CD4-positive, alpha-beta memory T cell (primary cell): ENCODE measurements around the gene KCNAB2. TPM values are rescaled to one million over a fixed set of nuclear protein-coding genes. Genes with fewer than 3 reads are reported as not detected.

Source experiments
- CTCF ChIA-PET: fragments of 350-600 bp; sonication (Branson Sonifier 250); formaldehyde crosslinking; loops from one replicate; lab custom pipeline; 2021; ENCODE audit warnings: inconsistent platforms; ENCODE audit not compliant: partially characterized antibody; lab: Charles Lee
- POLR2A ChIA-PET: fragments of 350-600 bp; sonication (Branson Sonifier 250); formaldehyde crosslinking; loops from one replicate; lab custom pipeline; 2021; ENCODE audit not compliant: partially characterized antibody; lab: Charles Lee
- DNase-seq, 5 donors: peaks; one replicate each; pipeline versions ENCODE4 v3.0.0 to v3.0.0-alpha.2; 2020 to 2022; ENCODE audit warnings: mixed read lengths in 1 of 5
- H3K27ac ChIP-seq: one replicate; pipeline ENCODE4 v1.7.0; 2013; ENCODE audit warnings: low read depth, low read length
- H3K27me3 ChIP-seq: 2 replicates; pipeline ENCODE4 v1.7.0; 2013; ENCODE audit warnings: mild to moderate bottlenecking, low read length, moderate library complexity; ENCODE audit not compliant: insufficient read depth
- H3K36me3 ChIP-seq: 2 replicates; pipeline ENCODE4 v1.7.0; 2013; ENCODE audit warnings: mild to moderate bottlenecking, low read length, moderate library complexity; ENCODE audit not compliant: insufficient read depth
- H3K4me1 ChIP-seq: 2 replicates; pipeline ENCODE4 v1.7.0; 2013; ENCODE audit warnings: mild to moderate bottlenecking, low read length, moderate library complexity; ENCODE audit not compliant: insufficient read depth
- H3K4me3 ChIP-seq, 2 donors: one replicate each; pipeline ENCODE4 v1.7.0; 2013; ENCODE audit warnings: low read length in 2 of 2, mild to moderate bottlenecking in 1 of 2
- H3K9me3 ChIP-seq, 2 donors: one replicate each; pipeline ENCODE4 v1.7.0; 2013; ENCODE audit warnings: low read length in 2 of 2, control low read depth in 1 of 2; ENCODE audit not compliant: control insufficient read depth in 1 of 2
- H3K27ac Mint-ChIP-seq, 7 donors: one replicate each; pipeline ENCODE4 v1.8.0; 2020 to 2021; ENCODE audit warnings: mixed read lengths in 7 of 7, mild to moderate bottlenecking in 6 of 7, inconsistent platforms in 3 of 7, moderate library complexity in 3 of 7
- H3K27me3 Mint-ChIP-seq, 2 donors: one replicate each; pipeline ENCODE4 v1.8.0; 2020 to 2021; ENCODE audit warnings: mixed read lengths in 2 of 2
- H3K36me3 Mint-ChIP-seq, 2 donors: one replicate each; pipeline ENCODE4 v1.8.0; 2020 to 2021; ENCODE audit warnings: mixed read lengths in 2 of 2, inconsistent platforms in 1 of 2, mild to moderate bottlenecking in 1 of 2
- H3K4me1 Mint-ChIP-seq, 4 donors: one replicate each; pipeline ENCODE4 v1.8.0; 2020 to 2021; ENCODE audit warnings: mixed read lengths in 4 of 4, mild to moderate bottlenecking in 1 of 4
- H3K4me3 Mint-ChIP-seq, 8 donors: one replicate each; pipeline ENCODE4 v1.8.0; 2020 to 2021; ENCODE audit warnings: mixed read lengths in 8 of 8, mild to moderate bottlenecking in 7 of 8, moderate library complexity in 6 of 8, inconsistent platforms in 3 of 8
- H3K9me3 Mint-ChIP-seq, 8 donors: one replicate each; pipeline ENCODE4 v1.8.0; 2020 to 2021; ENCODE audit warnings: mixed read lengths in 8 of 8, mild to moderate bottlenecking in 5 of 8, inconsistent platforms in 3 of 8, moderate library complexity in 1 of 8
- intact Hi-C: fragments of 100-400 bp; cut with micrococcal nuclease; formaldehyde crosslinking; loops from one replicate; pipeline ENCODE4 v1.15.1; 2023
- polyA plus RNA-seq, 2 donors: library from polyadenylated mRNA; unstranded; fragments of 300-500 nt; fragmentation: Illumina TruSeq; gene quantifications; one replicate each; pipeline ENCODE4 v1.2.3, GENCODE V29; 2021
- total RNA-seq, 2 experiments: library from RNA; stranded (reverse); gene quantifications; one replicate each; pipeline ENCODE4 v1.2.3, GENCODE V29; 2021

The KCNAB2 gene
- total and polyA plus RNA-seq, 4 experiments from 2014 or later = 20.9 to 197 (median 121) TPM

- CTCF ChIA-PET = interaction anchor here (0.6 kb wide), 1 partner anchor 42 kb away, joined by 3 read pairs; no protein-coding TSS in a partner anchor
- no peak for DNase-seq
- Mint-ChIP-seq H3K27me3 (no peaks in the 10 kb centered on the region), H3K9me3 (no peaks in the 10 kb centered on the region), H3K4me1 (peaks cover 1 to 13% (median 4%) of the 10 kb centered on the region in 4 donors), H3K36me3 (peaks cover 0 to 13% of the 10 kb centered on the region in 2 donors), H3K27ac (peak overlapping the region in 2 of 7 donors; percentile 13 to 61), H3K4me3 (no peak overlapping the region)
- POLR2A ChIA-PET = interaction anchor here (1.4 kb wide), 1 partner anchor 13 kb away, joined by 3 read pairs; no protein-coding TSS in a partner anchor
- Histone ChIP-seq H3K4me1 (peaks cover 12% of the 10 kb centered on the region), H3K27me3 (no peaks in the 10 kb centered on the region), H3K27ac (no peak overlapping the region), H3K36me3 (no peaks in the 10 kb centered on the region), H3K4me3 (no peak overlapping the region), H3K9me3 (no peaks in the 10 kb centered on the region)
- intact Hi-C loops = no loop called here
These were observed 35.1 kb upstream of the KCNAB2 start for GRCh38 chr1:6010554-6010953.

- no peaks in the 10 kb centered on the region for H3K27me3 Mint-ChIP-seq
- peak overlapping the region; percentile 13 to 78 (median 52) for H3K27ac Mint-ChIP-seq
- no peaks in the 10 kb centered on the region for H3K27me3 ChIP-seq
- no peaks in the 10 kb centered on the region for H3K36me3 ChIP-seq
- no peaks in the 10 kb centered on the region for H3K9me3 Mint-ChIP-seq
- ChIA-PET POLR2A (interaction anchor here (1.4 kb wide), 2 partner anchors 13 to 19 kb away, joined by 3 read pairs; partner anchors contain the start of gene NPHP4), CTCF (interaction anchor here (0.6 kb wide), 1 partner anchor 43 kb away, joined by 3 read pairs; no protein-coding TSS in a partner anchor)
- H3K4me3 Mint-ChIP-seq = peak overlapping the region in 1 of 8 donors; percentile 15
- peaks cover 12% of the 10 kb centered on the region for H3K4me1 ChIP-seq
- H3K27ac ChIP-seq = no peak overlapping the region
- H3K36me3 Mint-ChIP-seq = peaks cover 0 to 13% of the 10 kb centered on the region in 2 donors
- no peak overlapping the region for H3K4me3 ChIP-seq
- intact Hi-C loops = no loop called here
- H3K9me3 ChIP-seq = no peaks in the 10 kb centered on the region
- DNase-seq = no peak
- H3K4me1 Mint-ChIP-seq = peaks cover 1 to 13% (median 4%) of the 10 kb centered on the region in 4 donors
These were observed 34.3 kb upstream of the KCNAB2 start for GRCh38 chr1:6011161-6011945.

- Histone ChIP-seq H3K9me3 (no peaks in the 10 kb centered on the region), H3K4me3 (no peak overlapping the region), H3K36me3 (no peaks in the 10 kb centered on the region), H3K27me3 (no peaks in the 10 kb centered on the region), H3K4me1 (peaks cover 9% of the 10 kb centered on the region), H3K27ac (no peak overlapping the region)
- H3K9me3 Mint-ChIP-seq = no peaks in the 10 kb centered on the region
- ChIA-PET POLR2A (interaction anchor here (1.4 kb wide), 2 partner anchors 12 to 19 kb away, joined by 3 read pairs; partner anchors contain the start of gene NPHP4), CTCF (no interaction called here)
- intact Hi-C loops = no loop called here
- H3K4me1 Mint-ChIP-seq = peaks cover 1 to 11% (median 5%) of the 10 kb centered on the region in 4 donors
- H3K27ac Mint-ChIP-seq = peak overlapping the region in 2 of 7 donors; percentile 22 to 47
- no peak overlapping the region for H3K4me3 Mint-ChIP-seq
- peaks cover 2 to 13% of the 10 kb centered on the region in 2 donors for H3K36me3 Mint-ChIP-seq
- no peak for DNase-seq
- H3K27me3 Mint-ChIP-seq = no peaks in the 10 kb centered on the region
These were observed 33.8 kb upstream of the KCNAB2 start for GRCh38 chr1:6011946-6012258.

GRCh38 chr1:6012529-6013318 lies 33.0 kb upstream of the KCNAB2 start:
- Histone ChIP-seq H3K27me3 (no peaks in the 10 kb centered on the region), H3K9me3 (no peaks in the 10 kb centered on the region), H3K27ac (no peak overlapping the region), H3K4me1 (peaks cover under 1% of the 10 kb centered on the region), H3K4me3 (no peak overlapping the region), H3K36me3 (no peaks in the 10 kb centered on the region)
- Mint-ChIP-seq H3K9me3 (no peaks in the 10 kb centered on the region), H3K27ac (peak overlapping the region in 4 of 7 donors; percentile 43 to 80 (median 60)), H3K4me3 (no peak overlapping the region), H3K4me1 (peaks cover 1 to 8% (median 5%) of the 10 kb centered on the region in 4 donors), H3K36me3 (peaks cover 3 to 13% of the 10 kb centered on the region in 2 donors), H3K27me3 (no peaks in the 10 kb centered on the region)
- ChIA-PET CTCF (interaction anchor here (1.3 kb wide), 1 partner anchor 20 kb away, joined by 3 read pairs; the partner anchor contains the start of gene NPHP4), POLR2A (interaction anchor here (1.4 kb wide), 1 partner anchor 20 kb away, joined by 3 read pairs; the partner anchor contains the start of gene NPHP4)
- no peak for DNase-seq
- intact Hi-C loops = no loop called here

- Histone ChIP-seq H3K36me3 (no peaks in the 10 kb centered on the region), H3K9me3 (no peaks in the 10 kb centered on the region), H3K4me3 (no peak overlapping the region), H3K27me3 (no peaks in the 10 kb centered on the region), H3K4me1 (no peaks in the 10 kb centered on the region), H3K27ac (no peak overlapping the region)
- POLR2A ChIA-PET = no interaction called here
- Mint-ChIP-seq H3K27ac (peak overlapping the region in 1 of 7 donors; percentile 30), H3K27me3 (no peaks in the 10 kb centered on the region), H3K4me1 (peaks cover 1 to 8% (median 6%) of the 10 kb centered on the region in 4 donors), H3K36me3 (peaks cover 3 to 15% of the 10 kb centered on the region in 2 donors), H3K9me3 (no peaks in the 10 kb centered on the region), H3K4me3 (no peak overlapping the region)
- intact Hi-C loops = no loop called here
- CTCF ChIA-PET = interaction anchor here (1.3 kb wide), 1 partner anchor 21 kb away, joined by 3 read pairs; the partner anchor contains the start of gene NPHP4
- DNase-seq = no peak
These were observed 32.2 kb upstream of the KCNAB2 start for GRCh38 chr1:6013491-6013890.

GRCh38 chr1:6014130-6014999 lies 31.3 kb upstream of the KCNAB2 start:
- POLR2A ChIA-PET = no interaction called here
- intact Hi-C loops = no loop called here

More at GRCh38 chr1:6014130-6014999, 31.3 kb upstream of the KCNAB2 start:
- Histone ChIP-seq H3K4me1 (no peaks in the 10 kb centered on the region), H3K9me3 (no peaks in the 10 kb centered on the region), H3K36me3 (no peaks in the 10 kb centered on the region), H3K4me3 (no peak overlapping the region), H3K27me3 (no peaks in the 10 kb centered on the region), H3K27ac (no peak overlapping the region)
- peaks cover 3 to 14% of the 10 kb centered on the region in 2 donors for H3K36me3 Mint-ChIP-seq
- peak overlapping the region in 6 of 7 donors; percentile 10 to 75 (median 25) for H3K27ac Mint-ChIP-seq
- DNase-seq = no peak
- H3K4me3 Mint-ChIP-seq = no peak overlapping the region
- CTCF ChIA-PET = no interaction called here
- H3K27me3 Mint-ChIP-seq = no peaks in the 10 kb centered on the region
- H3K4me1 Mint-ChIP-seq = peaks cover 1 to 8% (median 6%) of the 10 kb centered on the region in 4 donors
- H3K9me3 Mint-ChIP-seq = no peaks in the 10 kb centered on the region
